HepG2 (cell line): ENCODE measurements around the gene ANKHD1.
"Not testable (repeated sequence)": the region's sequence is repeated elsewhere in the genome, so short reads cannot be mapped to it uniquely, and the experiment has no call there.

Experiments
- POLR2AphosphoS5 ChIP-seq: IDR thresholded peaks from 2 replicates; pipeline ENCODE4 v1.6.1; 2012; ENCODE audit warnings: low read depth, low read length
- ZFP1 ChIP-seq: IDR thresholded peaks from 2 replicates; pipeline ENCODE4 v1.6.1; 2016

- TF ChIP-seq POLR2AphosphoS5; ZFP1 (CRISPR knock-in tag): not testable (repeated sequence)
Measured at GRCh38 chr5:140457368-140457767, 55.7 kb downstream of the ANKHD1 start.
